NCI-H748 treated with DMSO at 0.1 percent for 48 hours (cell line): ENCODE measurements around the gene PCDHB4.
"Not testable (repeated sequence)": the region's sequence is repeated elsewhere in the genome, so short reads cannot be mapped to it uniquely, and the experiment has no call there.

Source experiments
- DNase-seq: peaks from one replicate; lab custom pipeline; 2025; lab: John Stamatoyannopoulos, UW

PCDHB4 gene

DNA sequence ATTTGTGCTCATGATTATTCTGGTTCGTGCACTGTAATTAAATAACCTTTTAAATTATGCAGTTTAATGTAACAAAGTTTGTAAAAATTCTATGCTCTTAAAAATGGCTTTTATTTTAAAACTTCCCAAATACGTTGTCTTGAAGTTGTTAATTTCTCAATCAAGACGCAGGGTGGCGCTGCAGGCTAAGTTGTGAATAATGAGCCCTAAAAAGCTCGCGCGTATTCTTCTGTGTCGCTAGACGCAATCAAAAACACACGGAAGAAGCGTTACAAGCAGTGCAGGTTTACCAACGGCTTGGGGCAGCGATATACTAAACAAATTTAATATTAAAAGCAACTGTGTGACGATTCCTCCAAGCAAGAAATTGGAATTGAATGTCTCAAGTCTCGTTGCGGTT lies at the start of gene PCDHB4:
Gene PCDHB4, plus strand, starts transcription at position 256 of the 400 bp plus-strand sequence. CDS start 181 bp downstream, outside the sequence.
- peak; percentile 63 for DNase-seq

DNA sequence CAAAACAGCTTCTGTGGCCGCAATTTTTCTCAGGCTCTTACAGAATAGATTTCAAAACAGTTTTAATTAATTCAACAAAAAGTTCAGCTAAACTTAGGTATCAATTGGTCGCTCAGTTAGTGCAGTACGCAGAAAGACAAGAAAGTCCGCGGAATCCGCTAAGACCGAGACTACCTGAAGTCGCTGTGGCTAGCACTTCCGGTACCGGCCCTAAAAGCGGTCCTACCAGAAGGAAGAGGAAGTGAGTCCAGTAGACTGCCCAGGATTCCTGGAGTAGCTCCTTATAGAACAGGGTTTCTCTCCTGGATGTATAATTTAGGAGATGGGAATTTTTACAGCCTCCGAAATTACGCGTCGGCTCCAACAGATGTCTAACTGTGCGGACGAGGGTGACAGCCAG lies 43.8 kb upstream of the PCDHB4 start:
- DNase-seq, result no peak

DNA sequence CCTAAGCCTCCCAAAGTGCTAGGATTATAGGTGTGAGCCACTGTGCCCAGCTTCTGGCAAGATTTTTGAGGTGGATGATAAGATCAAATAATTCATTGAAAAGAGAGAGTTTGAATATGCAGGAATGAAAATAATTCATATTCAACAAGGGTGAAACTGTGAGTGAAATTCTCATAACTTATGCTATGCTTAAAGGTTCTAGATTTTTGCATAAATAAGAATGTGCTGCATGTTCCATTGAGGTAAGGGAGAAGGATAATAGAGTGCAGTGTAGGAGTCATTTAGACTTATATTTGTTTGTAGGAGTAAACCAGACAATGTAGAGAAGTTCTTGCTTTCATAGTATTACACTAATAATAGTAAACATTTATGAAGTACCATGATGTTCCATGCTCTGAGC lies 39.4 kb upstream of the PCDHB4 start:
- DNase-seq, result no peak

DNA sequence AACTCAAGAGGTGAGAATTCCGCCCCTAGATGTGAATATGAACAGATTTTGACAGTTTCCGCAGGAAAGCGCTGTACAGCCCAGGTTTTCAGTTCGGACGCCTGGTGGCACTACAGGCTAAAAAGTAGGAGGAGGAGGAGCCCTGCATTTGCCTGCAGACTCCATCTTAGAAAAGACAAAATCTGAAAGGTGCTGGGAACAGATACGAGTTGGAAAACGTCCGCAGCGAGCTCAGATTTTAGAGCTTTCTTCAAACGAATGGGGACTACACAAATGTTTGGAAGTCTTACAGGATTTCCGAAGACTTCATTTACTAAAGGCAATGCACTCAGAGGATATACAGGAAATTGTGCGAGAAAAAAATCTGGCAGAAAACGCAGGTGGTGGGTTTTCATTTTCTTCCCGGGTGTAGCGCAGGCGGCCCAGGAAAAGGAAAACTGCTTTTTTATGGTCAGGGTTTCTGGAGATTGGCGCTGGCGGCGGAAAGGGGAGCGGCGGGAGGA lies 37.1 kb upstream of the PCDHB4 start:
- DNase-seq, result peak; percentile 93

DNA sequence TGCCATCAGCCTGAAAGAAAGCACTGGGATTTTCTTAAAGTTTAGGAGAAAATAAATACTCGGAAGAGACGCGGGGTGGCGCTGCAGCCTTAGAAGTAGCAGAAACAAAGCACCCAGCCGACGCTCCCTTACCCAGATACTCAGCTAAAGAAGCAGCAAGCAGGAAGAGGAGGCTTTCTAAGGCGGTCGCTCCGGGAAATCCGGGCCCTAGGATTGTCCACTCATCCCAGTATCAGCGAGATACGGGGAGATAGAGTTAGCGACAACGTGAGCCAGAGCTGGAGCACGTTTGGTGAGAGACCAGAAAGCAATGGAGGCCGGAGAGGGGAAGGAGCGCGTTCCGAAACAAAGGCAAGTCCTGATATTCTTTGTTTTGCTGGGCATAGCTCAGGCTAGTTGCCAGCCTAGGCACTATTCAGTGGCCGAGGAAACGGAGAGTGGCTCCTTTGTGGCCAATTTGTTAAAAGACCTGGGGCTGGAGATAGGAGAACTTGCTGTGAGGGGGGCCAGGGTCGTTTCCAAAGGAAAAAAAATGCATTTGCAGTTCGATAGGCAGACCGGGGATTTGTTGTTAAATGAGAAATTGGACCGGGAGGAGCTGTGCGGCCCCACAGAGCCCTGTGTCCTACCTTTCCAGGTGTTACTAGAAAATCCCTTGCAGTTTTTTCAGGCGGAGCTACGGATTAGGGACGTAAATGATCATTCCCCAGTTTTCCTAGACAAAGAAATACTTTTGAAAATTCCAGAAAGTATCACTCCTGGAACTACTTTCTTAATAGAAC lies 26.9 kb upstream of the PCDHB4 start, which contains the start of gene PCDHB2:
Gene PCDHB2, plus strand, starts transcription at position 135 of the 782 bp plus-strand sequence. Its CDS starts 176 bp downstream, at position 311.
- DNase-seq, result peak; percentile 96

DNA sequence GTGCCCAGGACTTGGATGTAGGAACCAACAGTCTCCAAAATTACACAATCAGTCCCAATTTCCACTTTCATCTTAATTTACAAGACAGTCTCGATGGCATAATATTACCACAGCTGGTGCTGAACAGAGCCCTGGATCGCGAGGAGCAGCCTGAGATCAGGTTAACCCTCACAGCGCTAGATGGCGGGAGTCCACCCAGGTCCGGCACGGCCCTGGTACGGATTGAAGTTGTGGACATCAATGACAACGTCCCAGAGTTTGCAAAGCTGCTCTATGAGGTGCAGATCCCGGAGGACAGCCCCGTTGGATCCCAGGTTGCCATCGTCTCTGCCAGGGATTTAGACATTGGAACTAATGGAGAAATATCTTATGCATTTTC lies 26.4 kb upstream of the PCDHB4 start:
- DNase-seq, result no peak

DNA sequence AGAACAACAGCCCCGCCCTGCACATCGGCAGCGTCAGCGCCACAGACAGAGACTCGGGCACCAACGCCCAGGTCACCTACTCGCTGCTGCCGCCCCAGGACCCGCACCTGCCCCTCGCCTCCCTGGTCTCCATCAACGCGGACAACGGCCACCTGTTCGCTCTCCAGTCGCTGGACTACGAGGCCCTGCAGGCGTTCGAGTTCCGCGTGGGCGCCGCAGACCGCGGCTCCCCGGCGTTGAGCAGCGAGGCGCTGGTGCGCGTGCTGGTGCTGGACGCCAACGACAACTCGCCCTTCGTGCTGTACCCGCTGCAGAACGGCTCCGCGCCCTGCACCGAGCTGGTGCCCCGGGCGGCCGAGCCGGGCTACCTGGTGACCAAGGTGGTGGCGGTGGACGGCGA lies 25.4 kb upstream of the PCDHB4 start:
- DNase-seq, result not testable (repeated sequence)

DNA sequence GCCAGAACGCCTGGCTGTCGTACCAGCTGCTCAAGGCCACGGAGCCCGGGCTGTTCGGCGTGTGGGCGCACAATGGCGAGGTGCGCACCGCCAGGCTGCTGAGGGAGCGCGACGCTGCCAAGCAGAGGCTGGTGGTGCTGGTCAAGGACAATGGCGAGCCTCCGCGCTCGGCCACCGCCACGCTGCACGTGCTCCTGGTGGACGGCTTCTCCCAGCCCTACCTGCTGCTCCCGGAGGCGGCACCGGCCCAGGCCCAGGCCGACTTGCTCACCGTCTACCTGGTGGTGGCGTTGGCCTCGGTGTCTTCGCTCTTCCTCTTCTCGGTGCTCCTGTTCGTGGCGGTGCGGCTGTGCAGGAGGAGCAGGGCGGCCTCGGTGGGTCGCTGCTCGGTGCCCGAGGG lies 25.0 kb upstream of the PCDHB4 start:
- not testable (repeated sequence) for DNase-seq

DNA sequence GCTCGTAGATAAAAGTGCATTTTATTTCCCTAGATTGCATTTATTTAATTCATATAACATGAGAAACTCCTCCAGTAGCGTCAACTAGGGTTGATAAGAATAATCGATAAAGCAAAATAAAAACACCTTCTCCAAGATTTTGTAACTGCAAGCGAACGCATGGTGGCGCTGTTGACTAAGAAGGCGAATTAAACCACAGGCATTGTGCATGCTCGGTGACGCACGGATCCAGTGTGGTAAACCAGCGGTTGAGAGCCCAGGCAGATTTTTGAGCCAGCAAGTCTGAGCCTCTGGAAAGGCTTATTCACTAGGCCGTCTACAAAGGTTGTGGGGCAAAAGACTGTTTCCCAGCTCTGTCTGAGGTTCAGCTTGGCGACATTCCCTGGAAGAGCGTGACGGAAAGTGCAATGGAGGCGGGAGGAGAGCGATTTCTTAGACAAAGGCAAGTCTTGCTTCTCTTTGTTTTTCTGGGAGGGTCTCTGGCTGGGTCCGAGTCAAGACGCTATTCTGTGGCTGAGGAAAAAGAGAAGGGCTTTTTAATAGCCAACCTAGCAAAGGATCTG lies 21.3 kb upstream of the PCDHB4 start, which contains the start of gene PCDHB3:
Gene PCDHB3, plus strand, starts transcription at position 231 of the 563 bp plus-strand sequence. Its CDS starts 177 bp downstream, at position 408.
- no peak for DNase-seq

DNA sequence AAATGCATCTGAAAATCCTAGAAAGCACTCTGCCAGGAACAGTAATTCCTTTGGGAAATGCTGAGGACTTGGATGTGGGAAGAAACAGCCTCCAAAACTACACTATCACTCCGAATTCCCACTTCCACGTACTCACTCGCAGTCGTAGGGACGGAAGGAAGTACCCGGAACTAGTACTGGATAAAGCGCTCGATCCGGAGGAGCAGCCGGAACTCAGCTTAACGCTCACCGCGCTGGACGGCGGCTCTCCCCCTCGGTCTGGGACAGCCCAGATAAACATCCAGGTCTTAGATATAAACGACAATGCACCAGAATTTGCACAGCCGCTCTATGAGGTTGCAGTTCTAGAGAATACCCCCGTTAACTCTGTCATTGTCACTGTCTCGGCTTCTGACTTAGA lies 20.6 kb upstream of the PCDHB4 start:
- no peak for DNase-seq

DNA sequence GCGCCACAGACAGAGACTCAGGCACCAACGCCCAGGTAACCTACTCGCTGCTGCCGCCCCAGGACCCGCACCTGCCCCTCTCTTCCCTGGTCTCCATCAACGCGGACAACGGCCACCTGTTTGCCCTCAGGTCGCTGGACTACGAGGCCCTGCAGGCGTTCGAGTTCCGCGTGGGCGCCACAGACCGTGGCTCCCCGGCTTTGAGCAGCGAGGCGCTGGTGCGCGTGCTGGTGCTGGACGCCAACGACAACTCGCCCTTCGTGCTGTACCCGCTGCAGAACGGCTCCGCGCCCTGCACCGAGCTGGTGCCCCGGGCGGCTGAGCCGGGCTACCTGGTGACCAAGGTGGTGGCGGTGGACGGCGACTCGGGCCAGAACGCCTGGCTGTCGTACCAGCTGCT lies 19.5 kb upstream of the PCDHB4 start:
- not testable (repeated sequence) for DNase-seq

DNA sequence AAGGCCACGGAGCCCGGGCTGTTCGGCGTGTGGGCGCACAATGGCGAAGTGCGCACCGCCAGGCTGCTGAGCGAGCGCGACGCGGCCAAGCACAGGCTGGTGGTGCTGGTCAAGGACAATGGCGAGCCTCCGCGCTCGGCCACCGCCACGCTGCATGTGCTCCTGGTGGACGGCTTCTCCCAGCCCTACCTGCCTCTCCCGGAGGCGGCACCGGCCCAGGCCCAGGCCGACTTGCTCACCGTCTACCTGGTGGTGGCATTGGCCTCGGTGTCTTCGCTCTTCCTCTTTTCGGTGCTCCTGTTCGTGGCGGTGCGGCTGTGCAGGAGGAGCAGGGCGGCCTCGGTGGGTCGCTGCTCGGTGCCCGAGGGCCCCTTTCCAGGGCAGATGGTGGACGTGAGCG lies 19.1 kb upstream of the PCDHB4 start:
- not testable (repeated sequence) for DNase-seq

DNA sequence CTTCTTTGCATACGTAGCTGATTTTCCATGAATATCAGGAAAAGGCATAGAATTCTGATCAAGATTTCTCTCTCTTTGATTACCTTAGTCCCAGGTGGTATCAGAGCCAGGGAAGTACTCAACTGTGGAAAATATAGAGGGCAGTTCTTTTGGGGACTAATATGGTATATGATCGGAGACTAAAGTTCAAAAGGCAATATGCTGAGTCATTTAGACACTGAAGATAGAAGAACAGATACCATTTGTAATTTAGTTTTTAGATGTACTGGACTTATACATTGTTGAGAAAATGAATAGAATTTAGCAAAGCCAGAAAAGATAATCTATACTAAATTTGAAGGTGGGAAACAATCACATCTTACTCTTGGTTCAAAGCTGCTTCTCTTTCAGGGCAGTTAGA lies 16.3 kb upstream of the PCDHB4 start:
- no peak for DNase-seq

DNA sequence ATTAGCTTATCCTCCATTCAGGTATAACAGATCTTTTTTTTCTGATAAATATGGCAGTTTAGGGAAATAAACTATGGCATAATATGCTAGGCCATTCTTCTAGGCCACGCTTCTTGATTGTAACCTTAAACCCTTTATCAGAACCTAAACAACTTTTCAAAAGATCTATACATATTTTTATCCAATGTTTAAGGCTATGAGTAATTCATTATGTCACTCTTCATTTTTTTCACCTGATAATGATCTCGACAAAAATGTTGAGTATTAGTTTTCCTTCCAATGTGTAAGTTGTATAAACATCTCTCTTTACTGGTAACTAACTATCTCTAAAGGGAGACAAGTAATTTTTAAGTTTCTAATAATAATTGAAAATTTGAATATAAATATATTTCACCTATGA lies 2.4 kb upstream of the PCDHB4 start:
- DNase-seq, result no peak

DNA sequence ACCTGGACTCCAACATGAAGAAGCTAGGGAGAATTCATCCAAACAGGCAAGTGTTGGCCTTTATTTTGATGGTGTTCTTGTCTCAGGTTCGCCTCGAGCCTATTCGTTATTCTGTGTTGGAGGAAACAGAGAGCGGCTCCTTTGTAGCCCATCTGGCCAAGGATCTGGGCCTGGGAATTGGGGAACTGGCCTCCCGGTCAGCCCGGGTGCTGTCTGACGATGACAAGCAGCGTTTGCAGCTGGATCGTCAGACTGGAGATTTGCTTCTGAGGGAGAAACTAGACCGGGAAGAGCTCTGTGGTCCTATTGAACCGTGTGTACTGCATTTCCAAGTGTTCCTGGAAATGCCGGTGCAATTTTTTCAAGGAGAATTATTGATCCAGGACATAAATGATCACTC lies 367 bp downstream of the PCDHB4 start:
- DNase-seq, result peak; percentile 48

DNA sequence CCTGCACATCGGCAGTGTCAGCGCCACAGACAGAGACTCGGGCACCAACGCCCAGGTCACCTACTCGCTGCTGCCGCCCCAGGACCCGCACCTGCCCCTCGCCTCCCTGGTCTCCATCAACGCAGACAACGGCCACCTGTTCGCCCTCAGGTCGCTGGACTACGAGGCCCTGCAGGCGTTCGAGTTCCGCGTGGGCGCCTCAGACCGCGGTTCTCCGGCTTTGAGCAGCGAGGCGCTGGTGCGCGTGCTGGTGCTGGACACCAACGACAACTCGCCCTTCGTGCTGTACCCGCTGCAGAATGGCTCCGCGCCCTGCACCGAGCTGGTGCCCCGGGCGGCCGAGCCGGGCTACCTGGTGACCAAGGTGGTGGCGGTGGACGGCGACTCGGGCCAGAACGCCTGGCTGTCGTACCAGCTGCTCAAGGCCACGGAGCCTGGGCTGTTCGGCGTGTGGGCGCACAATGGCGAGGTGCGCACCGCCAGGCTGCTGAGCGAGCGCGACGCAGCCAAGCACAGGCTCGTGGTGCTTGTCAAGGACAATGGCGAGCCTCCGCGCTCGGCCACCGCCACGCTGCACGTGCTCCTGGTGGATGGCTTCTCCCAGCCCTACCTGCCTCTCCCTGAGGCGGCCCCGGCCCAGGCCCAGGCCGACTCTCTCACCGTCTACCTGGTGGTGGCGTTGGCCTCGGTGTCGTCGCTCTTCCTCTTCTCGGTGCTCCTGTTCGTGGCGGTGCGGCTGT lies 1.9 kb downstream of the PCDHB4 start:
- not testable (repeated sequence) for DNase-seq

DNA sequence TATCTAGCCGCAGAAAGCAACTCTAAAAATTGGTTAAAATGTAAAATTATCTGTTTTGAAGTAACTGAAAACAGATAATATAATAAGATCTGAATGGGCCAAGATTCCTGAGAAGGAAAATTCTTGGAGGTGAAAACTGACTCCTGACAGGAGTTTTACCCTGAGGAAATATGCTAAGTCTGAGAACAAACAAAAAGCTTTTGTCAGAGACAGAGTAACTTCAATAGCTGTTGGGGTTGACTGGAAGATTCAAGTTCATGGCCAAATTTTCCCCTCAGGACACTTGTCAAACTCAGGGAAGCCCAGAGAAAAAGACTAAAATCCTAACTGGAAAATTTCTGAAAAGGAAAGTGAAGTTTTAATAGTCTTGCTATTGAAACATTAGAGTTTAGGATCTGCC lies 5.7 kb downstream of the PCDHB4 start:
- no peak for DNase-seq

DNA sequence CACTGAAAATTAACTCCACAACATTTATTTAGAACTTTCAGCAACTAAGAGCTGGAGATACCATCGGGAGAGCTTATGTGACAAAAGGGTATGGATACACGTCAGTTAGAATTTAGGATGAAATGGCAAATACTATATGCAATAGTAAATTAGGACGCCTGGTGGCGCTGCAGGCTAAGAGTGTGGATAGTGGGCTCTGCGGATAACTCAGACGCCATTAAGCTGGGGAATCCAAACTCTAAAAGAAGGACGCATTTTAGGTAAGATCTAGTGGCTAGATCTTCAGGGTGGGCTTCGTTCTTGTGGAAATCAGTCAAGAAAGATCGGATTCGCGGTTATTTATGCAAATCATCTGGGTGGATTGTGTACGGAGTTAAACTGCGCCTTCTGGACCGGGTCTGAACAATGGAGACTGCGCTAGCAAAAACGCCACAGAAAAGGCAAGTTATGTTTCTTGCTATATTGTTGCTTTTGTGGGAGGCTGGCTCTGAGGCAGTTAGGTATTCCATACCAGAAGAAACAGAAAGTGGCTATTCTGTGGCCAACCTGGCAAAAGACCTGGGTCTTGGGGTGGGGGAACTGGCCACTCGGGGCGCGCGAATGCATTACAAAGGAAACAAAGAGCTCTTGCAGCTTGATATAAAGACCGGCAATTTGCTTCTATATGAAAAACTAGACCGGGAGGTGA lies 13.6 kb downstream of the PCDHB4 start, which contains the start of gene PCDHB5:
Gene PCDHB5, plus strand, starts transcription at position 177 of the 688 bp plus-strand sequence. Its CDS starts 229 bp downstream, at position 406.
- peak; percentile 85 for DNase-seq

DNA sequence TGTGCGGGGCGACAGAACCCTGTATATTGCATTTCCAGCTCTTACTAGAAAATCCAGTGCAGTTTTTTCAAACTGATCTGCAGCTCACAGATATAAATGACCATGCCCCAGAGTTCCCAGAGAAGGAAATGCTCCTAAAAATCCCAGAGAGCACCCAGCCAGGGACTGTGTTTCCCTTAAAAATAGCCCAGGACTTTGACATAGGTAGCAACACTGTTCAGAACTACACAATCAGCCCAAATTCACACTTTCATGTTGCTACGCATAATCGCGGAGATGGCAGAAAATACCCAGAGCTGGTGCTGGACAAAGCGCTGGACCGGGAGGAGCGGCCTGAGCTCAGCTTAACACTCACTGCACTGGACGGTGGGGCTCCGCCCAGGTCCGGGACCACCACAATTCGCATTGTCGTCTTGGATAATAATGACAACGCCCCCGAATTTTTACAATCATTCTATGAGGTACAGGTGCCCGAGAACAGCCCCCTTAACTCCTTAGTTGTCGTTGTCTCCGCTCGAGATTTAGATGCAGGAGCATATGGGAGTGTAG lies 14.2 kb downstream of the PCDHB4 start:
- DNase-seq, result peak; percentile 38

DNA sequence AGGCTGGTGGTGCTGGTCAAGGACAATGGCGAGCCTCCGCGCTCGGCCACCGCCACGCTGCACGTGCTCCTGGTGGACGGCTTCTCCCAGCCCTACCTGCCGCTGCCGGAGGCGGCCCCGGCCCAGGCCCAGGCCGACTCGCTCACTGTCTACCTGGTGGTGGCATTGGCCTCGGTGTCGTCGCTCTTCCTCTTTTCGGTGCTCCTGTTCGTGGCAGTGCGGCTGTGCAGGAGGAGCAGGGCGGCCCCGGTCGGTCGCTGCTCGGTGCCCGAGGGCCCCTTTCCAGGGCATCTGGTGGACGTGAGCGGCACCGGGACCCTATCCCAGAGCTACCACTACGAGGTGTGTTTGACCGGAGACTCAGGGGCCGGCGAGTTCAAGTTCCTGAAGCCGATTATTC lies 15.7 kb downstream of the PCDHB4 start:
- not testable (repeated sequence) for DNase-seq

DNA sequence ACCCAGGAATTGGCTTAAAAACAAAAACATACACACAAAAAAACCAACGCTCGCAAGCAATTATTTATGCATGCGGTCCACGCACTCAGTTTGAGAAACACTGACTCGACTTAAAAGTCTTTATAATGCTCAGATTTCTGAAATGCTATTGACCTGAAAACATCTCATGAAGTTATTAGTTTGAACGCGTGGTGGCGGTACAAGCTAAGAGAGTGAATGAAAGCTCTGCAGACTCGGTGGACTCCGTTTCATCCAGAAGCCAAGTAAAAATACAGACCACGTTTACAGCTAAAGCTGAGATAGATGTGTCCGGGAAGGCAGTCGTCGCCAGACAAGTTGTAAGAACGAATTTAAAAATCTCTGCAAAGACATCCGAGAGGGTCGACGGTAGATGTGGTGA lies 28.2 kb downstream of the PCDHB4 start, which contains the start of gene PCDHB6:
Gene PCDHB6, plus strand, starts transcription at position 246 of the 400 bp plus-strand sequence. CDS start 201 bp downstream, outside the sequence.
- peak; percentile 46 for DNase-seq
